ENCODE measurements around the gene COX10. TPM values are rescaled to one million over a fixed set of nuclear protein-coding genes. Genes with fewer than 3 reads are reported as not detected.
A peak's percentile ranks its signal among the peaks of the same experiment; 100 is the strongest.
"Not testable (repeated sequence)": the region's sequence is repeated elsewhere in the genome, so short reads cannot be mapped to it uniquely, and the experiment has no call there.

COX10 gene
- total RNA-seq, result 10 to 100 TPM; 29.1 to 34.6 TPM
- long read RNA-seq, transcript COX10-201 (7 exons, 2,873 nt), result major isoform, 32 of 68 reads
- long read RNA-seq, partial matches to known transcripts, result 25 of 68 reads
- long read RNA-seq, other reads (novel, unspliced or antisense), result 8 of 68 reads

DNA sequence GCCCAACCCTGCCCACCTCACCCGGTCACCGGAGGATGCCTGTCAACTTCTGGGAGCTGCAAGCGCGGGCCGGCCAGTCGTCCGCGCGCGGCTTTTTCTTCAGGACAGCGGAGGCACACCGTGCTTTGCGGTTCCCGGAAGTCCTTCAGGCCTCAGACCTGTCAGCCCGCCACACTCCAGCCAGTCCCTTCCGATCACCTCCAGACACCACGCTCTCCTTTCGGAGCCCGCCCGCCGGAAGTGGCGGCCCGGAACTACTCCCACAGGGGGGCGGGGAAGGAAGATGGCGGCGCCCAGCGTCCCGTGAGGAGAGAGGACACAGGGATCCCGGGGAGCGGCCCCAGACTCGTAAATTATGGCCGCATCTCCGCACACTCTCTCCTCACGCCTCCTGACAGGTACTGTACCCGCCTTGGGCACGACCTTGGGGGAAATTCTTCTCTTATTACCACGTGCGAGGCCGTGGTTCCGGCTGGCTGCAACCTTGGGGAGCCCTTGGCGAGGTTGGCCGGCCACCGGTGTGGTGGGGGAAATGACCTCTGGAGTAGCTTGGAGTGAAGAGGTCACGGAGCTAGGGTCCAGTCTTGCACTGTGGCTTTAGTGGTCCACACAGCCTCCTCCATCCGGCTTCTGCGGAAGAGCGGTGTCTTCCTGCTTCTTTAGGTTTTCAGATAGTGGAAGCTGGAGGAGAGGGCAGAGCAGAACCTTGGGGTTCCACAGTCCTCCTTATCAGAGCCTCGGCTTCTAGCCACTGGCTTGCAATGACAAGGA is at the start of gene COX10:
Gene COX10 (plus strand): TSS at position 254 of the 771 bp plus-strand sequence. CDS start 102 bp downstream, at position 356.
- intact Hi-C loops (cut with DNase I, micrococcal nuclease), result no loop called here
- ATAC-seq (peak; percentile 95), DNase-seq (peak; percentile 91 to 93)

DNA sequence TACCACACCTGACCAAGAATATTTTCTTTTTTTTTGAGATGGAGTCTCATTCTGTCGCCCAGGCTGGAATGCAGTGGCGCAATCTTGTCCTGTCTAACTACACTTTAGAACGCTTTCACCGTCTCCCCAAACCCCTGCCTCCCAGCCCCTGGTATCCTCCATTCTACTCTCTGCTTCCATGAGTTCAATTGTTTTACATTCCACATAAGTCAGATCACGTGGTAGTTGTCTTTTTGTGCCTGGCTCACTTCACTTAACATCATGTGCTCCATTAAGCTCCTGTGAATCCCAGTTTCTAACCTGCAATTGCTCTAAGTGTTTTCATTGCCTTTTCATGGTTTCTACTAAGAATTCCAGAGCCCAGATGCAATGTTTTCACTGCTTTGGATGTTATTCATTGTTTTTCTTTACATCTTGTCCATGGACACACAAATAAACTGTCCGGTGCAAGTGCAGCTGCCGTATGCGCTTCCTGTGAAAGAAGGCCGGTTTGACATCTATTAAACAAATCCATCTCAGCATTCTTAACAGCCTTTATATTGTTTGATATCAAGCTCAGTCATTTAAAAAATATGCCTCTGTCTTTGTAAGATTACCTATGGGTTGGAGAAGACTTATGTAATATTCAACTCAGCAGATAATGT is 47.5 kb upstream of the COX10 start:
- DNase-seq; intact Hi-C loops (cut with DNase I, micrococcal nuclease); ATAC-seq: not testable (repeated sequence)

GRCh38 chr17:14029755-14030154 is 39.5 kb upstream of the COX10 start:
- DNase-seq; ATAC-seq; intact Hi-C loops (cut with DNase I, micrococcal nuclease): not testable (repeated sequence)

GRCh38 chr17:14032234-14032633 is 37.1 kb upstream of the COX10 start:
- DNase-seq (no peak), ATAC-seq (no peak)
- intact Hi-C loops (cut with DNase I, micrococcal nuclease), result no loop called here

GRCh38 chr17:14033166-14033565 is 36.1 kb upstream of the COX10 start:
- DNase-seq, result no peak
- intact Hi-C loops (cut with DNase I, micrococcal nuclease), result no loop called here
- ATAC-seq, result peak; percentile 34

DNA sequence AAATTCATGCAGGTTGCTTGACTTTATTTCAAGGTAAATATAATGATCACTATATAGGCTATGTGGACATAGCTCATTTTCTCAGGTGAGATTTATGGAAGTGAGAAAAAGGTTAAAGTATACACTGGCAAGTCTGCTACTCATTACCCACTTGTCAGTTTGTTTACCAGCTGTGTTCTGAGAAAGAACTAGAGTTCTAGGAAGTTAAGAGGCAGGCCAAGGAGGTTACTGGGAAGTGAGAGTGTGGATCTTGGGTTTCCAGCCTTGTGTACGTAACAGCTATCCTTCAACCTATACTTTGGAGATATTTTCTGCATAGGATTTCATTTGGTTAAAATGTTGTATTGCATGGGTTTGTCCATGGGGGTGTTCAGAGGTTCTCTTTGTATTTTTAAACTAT is 31.9 kb upstream of the COX10 start:
- ATAC-seq (peak; percentile 44), DNase-seq (no peak)
- intact Hi-C loops (cut with DNase I, micrococcal nuclease), result no loop called here

DNA sequence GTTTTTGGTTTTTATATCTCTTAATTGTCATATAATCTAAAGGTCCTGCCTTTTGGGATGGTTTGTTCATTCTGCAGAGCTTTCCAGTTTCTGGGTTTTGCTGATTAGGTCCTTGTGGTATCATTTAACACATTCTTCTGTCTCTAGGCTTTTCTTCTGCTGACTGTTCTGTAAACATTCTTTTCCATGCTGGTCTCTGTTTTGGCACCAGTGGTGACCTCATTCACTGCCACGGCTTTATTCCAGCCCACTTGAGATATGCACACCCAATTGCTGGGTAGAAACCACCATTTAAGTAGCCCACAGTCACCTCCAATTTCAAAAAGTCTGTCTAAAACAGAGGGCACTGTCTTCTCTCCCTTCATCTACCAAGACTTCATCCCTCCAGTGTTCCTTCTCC is 31.1 kb upstream of the COX10 start:
- DNase-seq, result no peak
- intact Hi-C loops (cut with DNase I, micrococcal nuclease), result no loop called here
- ATAC-seq, result no peak

DNA sequence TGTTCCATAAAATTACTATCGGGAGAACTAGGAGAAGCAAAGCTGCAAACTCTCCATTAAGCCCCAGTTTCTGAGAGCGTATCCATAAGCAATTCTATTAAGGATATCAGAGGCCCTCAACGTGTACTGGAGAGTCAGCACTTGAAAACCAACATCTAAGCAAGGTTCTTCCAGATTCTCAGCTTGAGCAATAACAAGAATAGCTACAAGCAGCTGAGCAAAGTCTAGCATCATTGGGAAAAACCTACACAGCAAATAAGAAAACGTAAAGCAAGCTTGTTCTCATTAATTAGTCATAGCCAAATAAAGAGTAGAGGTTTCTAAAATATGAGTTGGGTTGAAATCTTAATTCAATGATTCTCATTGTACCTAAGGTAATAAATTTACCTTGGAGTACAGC is 26.9 kb upstream of the COX10 start:
- DNase-seq (no peak), ATAC-seq (no peak)
- intact Hi-C loops (cut with DNase I, micrococcal nuclease), result no loop called here

GRCh38 chr17:14044702-14045101 is 24.6 kb upstream of the COX10 start:
- DNase-seq (no peak), ATAC-seq (no peak)
- intact Hi-C loops (cut with DNase I, micrococcal nuclease), result no loop called here

GRCh38 chr17:14046978-14047377 is 22.3 kb upstream of the COX10 start:
- intact Hi-C loops (cut with DNase I, micrococcal nuclease), result no loop called here
- ATAC-seq (no peak), DNase-seq (no peak)

- intact Hi-C loops (cut with DNase I, micrococcal nuclease), result no loop called here
- ATAC-seq, result no peak
- DNase-seq, result no peak
Measured at GRCh38 chr17:14047591-14047990, 21.7 kb upstream of the COX10 start.

DNA sequence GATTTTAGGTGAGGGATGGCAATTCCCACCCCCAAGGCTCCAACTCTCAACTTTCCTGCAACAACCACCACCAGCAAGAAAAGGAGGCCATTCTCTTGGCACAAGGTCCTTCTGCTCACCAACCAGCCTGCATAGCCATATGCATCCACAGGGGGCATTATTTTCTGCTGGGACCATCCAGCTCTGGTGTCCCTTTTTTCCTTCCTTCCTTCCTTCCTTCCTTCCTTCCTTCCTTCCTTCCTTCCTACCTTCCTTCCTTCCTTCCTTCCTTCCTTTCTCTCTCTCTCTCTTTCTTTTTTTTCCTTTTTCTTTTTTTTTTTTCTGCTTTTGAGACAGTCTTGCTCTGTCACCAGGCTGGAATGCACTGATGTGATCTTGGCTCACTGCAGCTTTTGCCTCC is 21.1 kb upstream of the COX10 start:
- DNase-seq (no peak), ATAC-seq (no peak)
- intact Hi-C loops (cut with DNase I, micrococcal nuclease), result no loop called here

DNA sequence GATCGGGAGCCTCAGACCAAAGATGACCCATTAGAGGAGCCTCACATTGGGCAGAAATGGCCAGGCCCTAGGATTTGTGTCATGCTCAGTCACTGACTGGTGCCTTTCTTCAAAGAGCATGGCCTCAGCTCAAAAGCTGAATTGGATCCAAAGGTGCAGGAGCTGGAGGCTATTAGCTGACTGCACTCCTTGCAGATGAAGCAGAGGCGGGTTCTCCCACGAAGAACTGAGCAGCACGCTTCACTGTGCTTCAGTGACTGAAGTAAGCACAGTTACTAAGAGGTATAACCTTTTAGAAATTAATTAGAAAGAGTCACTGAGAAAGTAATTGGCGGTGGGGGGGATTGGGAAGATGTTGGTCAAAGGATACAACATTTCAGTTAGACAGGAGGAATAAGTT is 18.7 kb upstream of the COX10 start:
- intact Hi-C loops (cut with DNase I, micrococcal nuclease), result no loop called here
- no peak for ATAC-seq
- no peak for DNase-seq

- intact Hi-C loops (cut with DNase I, micrococcal nuclease), result no loop called here
- DNase-seq (no peak), ATAC-seq (no peak)
Measured at GRCh38 chr17:14051692-14052091, 17.6 kb upstream of the COX10 start.

- no peak for DNase-seq
- ATAC-seq, result no peak
- intact Hi-C loops (cut with DNase I, micrococcal nuclease), result no loop called here
Measured at GRCh38 chr17:14052886-14053615, 16.3 kb upstream of the COX10 start.

DNA sequence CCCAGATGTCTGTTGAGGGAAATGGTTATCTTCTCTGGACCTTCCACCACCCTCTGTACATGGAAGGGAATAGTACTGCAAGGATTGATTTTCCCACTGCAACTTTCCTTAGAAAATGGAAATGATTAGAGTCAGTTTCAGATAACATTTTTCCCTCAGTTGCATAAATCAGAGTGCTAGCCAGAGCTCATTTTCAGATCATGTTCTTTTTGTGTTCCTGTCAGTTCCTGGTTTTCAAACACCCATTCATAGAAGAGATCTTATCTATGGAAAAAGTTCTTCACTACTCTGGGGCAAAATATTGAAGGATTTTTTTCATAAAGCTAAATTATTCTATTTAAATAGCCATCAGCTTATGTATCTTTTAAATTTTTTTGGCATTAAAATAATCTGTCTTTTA is 11.7 kb upstream of the COX10 start:
- ATAC-seq, result no peak
- intact Hi-C loops (cut with DNase I, micrococcal nuclease), result no loop called here
- no peak for DNase-seq

- ATAC-seq (no peak), DNase-seq (no peak)
- intact Hi-C loops (cut with DNase I, micrococcal nuclease), result no loop called here
Measured at GRCh38 chr17:14058051-14058450, 11.3 kb upstream of the COX10 start.

DNA sequence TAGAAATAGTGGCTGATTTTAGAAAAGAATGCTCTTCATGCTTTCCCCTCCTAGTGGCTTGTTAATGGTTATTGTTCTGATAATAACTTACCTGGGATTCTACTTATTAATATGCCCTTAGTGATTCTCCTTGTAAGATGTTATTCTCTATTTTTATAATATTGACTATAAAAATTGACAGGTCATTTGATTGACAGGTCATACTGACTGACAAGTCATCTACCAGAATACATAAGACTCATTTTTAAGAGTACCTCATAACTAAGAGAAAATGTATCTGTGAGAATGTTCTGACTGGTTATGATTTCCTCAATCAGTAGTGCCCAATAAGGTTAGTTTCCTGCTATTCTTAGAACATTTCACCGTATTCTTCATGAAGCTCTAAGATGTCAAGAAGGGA is 8.6 kb upstream of the COX10 start:
- intact Hi-C loops (cut with DNase I, micrococcal nuclease), result no loop called here
- ATAC-seq (no peak), DNase-seq (no peak)

GRCh38 chr17:14061666-14062560 is 7.4 kb upstream of the COX10 start:
- no peak for DNase-seq
- intact Hi-C loops (cut with DNase I, micrococcal nuclease), result no loop called here
- ATAC-seq, result no peak
